ENCODE measurements around the gene CNN3. TPM values are rescaled to one million over a fixed set of nuclear protein-coding genes. Genes with fewer than 3 reads are reported as not detected.

Gene CNN3
- total RNA-seq, 4 donors from 2014 or later = 334 to 604 (median 452) TPM

DNA sequence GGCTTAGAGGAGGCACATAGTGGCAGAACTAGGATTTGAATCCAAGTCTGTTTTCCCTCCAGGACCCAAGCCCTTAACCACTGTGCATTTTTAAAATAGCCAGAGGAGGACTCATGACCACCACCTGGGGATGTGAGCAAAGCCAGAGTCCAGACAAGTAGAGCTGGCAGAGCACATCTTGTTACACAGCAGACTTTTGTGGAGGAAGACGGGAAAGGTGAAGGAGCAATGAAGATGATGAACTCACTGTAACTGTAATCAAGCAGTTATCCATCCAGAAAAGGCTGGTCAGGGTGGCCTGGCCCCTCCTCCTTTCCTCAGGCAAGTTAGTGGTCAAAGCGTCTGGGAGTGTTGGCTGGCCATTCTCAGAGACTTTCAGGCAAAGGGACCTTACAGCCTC, 55.9 kb downstream of the CNN3 start:
- no peak for DNase-seq
- intact Hi-C loops (cut with DNase I; ENCODE audit: low total_unique reads) = no loop called here
- Histone ChIP-seq H3K4me1 (peaks cover 0 to 4% of the 10 kb centered on the region in 2 donors), H3K4me3 (no peak overlapping the region), H3K27ac (peak overlapping the region in 1 of 2 donors; percentile 20), H3K36me3 (no peaks in the 10 kb centered on the region), H3K27me3 (no peaks in the 10 kb centered on the region), H3K9me3 (no peaks in the 10 kb centered on the region)
- no peak for TF ChIP-seq POLR2A (IDR thresholded peaks at IDR 0.05)
- TF ChIP-seq, protein P1, sequence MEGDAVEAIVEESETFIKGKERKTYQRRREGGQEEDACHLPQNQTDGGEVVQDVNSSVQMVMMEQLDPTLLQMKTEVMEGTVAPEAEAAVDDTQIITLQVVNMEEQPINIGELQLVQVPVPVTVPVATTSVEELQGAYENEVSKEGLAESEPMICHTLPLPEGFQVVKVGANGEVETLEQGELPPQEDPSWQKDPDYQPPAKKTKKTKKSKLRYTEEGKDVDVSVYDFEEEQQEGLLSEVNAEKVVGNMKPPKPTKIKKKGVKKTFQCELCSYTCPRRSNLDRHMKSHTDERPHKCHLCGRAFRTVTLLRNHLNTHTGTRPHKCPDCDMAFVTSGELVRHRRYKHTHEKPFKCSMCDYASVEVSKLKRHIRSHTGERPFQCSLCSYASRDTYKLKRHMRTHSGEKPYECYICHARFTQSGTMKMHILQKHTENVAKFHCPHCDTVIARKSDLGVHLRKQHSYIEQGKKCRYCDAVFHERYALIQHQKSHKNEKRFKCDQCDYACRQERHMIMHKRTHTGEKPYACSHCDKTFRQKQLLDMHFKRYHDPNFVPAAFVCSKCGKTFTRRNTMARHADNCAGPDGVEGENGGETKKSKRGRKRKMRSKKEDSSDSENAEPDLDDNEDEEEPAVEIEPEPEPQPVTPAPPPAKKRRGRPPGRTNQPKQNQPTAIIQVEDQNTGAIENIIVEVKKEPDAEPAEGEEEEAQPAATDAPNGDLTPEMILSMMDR (IDR thresholded peaks at IDR 0.05) = no peak

DNA sequence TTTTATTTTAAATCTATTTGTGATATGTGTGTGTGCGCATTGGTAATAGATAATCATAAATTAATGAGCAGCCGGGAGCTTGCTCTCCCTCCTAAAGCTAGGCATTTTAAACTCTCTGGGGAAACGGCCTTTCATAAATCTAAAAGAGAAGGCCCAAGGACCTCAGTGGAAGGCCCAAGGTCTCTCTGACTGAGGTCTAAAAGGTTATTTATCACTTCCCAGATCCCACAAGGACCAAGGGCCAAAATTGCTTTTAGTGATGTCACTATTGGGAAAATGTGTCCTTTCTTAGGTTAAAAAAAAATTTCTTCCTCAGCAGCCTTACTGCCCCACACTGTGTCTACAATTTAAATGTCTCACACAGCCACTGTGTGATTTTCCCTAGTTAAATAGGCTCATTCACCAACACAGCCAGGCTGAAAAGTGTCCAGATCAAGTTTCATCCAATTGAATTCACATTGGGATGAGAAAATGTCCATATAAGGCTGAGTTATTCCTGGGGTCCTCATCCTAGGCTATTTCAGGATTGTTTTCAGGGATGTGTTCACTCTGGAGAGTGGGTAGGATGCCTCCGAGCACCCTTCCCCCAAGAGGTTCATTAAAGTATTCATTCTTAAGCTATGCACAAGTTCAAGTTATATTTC, 60.6 kb downstream of the CNN3 start:
- Histone ChIP-seq H3K4me3 (no peak overlapping the region), H3K4me1 (peaks cover 5 to 13% of the 10 kb centered on the region in 2 donors), H3K27ac (peak overlapping the region; percentile 89 to 92), H3K9me3 (no peaks in the 10 kb centered on the region), H3K27me3 (no peaks in the 10 kb centered on the region), H3K36me3 (no peaks in the 10 kb centered on the region)
- TF ChIP-seq, protein P1 (IDR thresholded peaks at IDR 0.05) = no peak
- TF ChIP-seq POLR2A (IDR thresholded peaks at IDR 0.05) = no peak
- DNase-seq = no peak
- intact Hi-C loops (cut with DNase I; ENCODE audit: low total_unique reads) = no loop called here

DNA sequence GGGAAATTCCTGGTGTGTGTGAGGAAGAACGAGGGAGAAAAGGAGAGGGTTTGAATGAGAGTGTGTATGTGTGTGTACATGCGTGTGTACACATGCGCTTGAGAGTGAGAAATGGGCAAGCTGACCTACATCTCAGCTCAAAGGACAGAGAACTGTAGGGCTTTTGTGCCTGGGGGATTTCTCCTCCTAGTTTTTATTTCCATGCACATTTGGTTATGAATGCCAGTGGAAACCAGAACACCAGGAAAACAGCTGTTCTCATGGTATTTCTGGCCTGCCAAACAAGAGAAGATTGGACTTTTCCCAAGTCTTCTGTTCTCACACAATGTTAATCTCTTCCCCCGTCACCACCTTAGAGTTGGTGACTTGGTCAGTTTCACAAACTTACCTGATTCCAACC, 61.5 kb downstream of the CNN3 start:
- Histone ChIP-seq H3K36me3 (no peaks in the 10 kb centered on the region), H3K9me3 (no peaks in the 10 kb centered on the region), H3K27me3 (no peaks in the 10 kb centered on the region), H3K4me1 (peaks cover 8 to 13% of the 10 kb centered on the region in 2 donors), H3K4me3 (no peak overlapping the region), H3K27ac (peak overlapping the region; percentile 89 to 92)
- intact Hi-C loops (cut with DNase I; ENCODE audit: low total_unique reads) = no loop called here
- no peak for DNase-seq
- TF ChIP-seq, protein P1 (IDR thresholded peaks at IDR 0.05) = no peak
- TF ChIP-seq POLR2A (IDR thresholded peaks at IDR 0.05) = no peak

DNA sequence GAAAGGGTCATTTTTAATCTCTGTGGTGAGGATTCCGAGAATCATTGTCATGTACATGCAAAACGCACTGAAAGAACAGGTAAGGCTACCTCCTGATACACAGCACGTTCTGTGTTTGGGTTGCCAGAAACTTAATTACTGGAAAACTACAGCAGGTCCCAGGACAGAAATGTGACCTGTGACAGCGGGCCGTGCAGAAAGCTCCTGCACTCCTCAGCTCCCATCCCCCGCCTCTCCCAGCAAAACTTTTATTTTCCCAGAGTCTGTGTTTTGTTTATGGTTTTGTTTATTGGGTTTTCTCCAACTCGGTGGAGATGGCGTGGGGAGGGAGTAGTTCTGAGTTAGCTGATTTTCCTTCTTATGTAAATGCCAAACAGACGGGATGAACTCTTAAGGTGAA, 62.1 kb downstream of the CNN3 start:
- Histone ChIP-seq H3K27ac (peak overlapping the region; percentile 89 to 92), H3K4me1 (peaks cover 13% of the 10 kb centered on the region in 2 donors), H3K27me3 (no peaks in the 10 kb centered on the region), H3K9me3 (no peaks in the 10 kb centered on the region), H3K4me3 (peak overlapping the region in 1 of 2 donors; percentile 20), H3K36me3 (no peaks in the 10 kb centered on the region)
- peak in 1 of 2 donors; percentile 54 for DNase-seq
- intact Hi-C loops (cut with DNase I; ENCODE audit: low total_unique reads) = no loop called here
- no peak for TF ChIP-seq POLR2A (IDR thresholded peaks at IDR 0.05)
- TF ChIP-seq, protein P1 (IDR thresholded peaks at IDR 0.05) = no peak

DNA sequence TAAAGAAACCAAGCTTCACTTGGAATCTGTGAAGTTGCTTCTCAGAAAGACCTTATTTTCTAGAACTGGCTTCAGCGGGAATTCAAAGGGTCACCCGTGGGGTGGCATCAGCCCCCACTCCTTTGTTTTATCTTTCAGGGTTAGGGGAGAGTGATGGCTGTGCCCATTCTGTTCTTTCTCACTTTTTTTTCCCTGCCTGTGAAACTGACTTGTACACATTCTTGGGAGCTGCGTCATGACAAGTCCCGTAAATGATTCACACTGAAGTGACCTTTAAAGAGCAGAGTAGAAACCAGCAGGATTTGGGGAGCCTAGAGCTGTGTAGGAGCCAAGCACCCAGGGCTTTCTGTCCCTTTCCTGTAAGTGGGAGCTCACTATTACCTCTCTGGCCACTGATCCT, 63.0 kb downstream of the CNN3 start:
- DNase-seq = peak; percentile 63 to 82
- Histone ChIP-seq H3K27me3 (no peaks in the 10 kb centered on the region), H3K4me1 (peaks cover 13 to 15% of the 10 kb centered on the region in 2 donors), H3K27ac (peak overlapping the region; percentile 89 to 92), H3K9me3 (no peaks in the 10 kb centered on the region), H3K36me3 (no peaks in the 10 kb centered on the region), H3K4me3 (peak overlapping the region in 1 of 2 donors; percentile 20)
- intact Hi-C loops (cut with DNase I; ENCODE audit: low total_unique reads) = no loop called here
- no peak for TF ChIP-seq POLR2A (IDR thresholded peaks at IDR 0.05)
- TF ChIP-seq, protein P1 (IDR thresholded peaks at IDR 0.05) = no peak

All from uterus (tissue), 4 donors.